ENCODE measurements around the gene RAD51B.
A peak's percentile ranks its signal among the peaks of the same experiment; 100 is the strongest.
"Not testable (repeated sequence)": the region's sequence is repeated elsewhere in the genome, so short reads cannot be mapped to it uniquely, and the experiment has no call there.

RAD51B gene

DNA sequence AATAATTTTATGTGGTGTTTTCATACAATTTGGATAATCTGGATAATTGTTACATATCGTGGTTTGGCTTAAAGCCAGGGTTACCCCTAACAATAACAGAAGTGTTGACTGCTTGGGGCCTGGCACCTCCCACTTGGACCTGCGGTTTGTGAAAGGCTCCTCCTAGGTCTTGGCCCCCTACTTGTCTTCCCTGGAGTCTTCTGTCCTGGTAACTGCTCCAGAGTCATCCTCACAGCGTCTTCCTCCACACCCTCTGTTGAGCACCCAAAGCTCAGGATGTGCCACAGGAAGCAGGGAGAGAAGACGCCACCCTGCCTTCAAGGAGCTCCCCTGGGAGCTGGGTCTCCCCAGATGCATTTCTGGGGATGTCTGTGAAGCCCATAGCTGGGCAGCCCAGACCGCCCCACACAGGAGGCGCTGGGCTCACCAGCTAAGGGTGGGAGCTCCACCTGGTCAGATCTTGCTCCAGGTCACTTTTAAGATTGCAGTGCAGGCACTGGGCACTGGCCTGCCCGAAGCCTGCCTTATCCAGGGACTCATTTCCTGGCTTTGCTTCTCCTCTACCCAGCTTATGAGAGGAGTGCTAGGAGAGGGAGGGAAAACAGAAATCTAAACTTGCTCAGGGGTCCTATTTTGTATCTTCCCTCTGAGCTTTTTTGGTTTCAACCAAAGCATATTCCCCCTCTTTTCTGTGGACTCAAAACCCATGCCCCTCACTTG, 875.1 kb downstream of the RAD51B start:
- DNase-seq (ENCODE audit: insufficient read length, low spot score) (no peak), FAIRE-seq (no peak)
- no peak for TF ChIP-seq SPI1 (IDR thresholded peaks at IDR 0.05; ENCODE audit: low read depth, low read length)
- TF ChIP-seq POU2F2 (IDR thresholded peaks at IDR 0.05; ENCODE audit: low read depth, low read length): no peak
- TF ChIP-seq POLR2AphosphoS5 (IDR thresholded peaks at IDR 0.05; ENCODE audit: low read depth, low read length): no peak
- TF ChIP-seq PAX5 (IDR thresholded peaks at IDR 0.05; ENCODE audit: insufficient read depth, low read length, severe bottlenecking): no peak
- no peak for TF ChIP-seq POLR2A (IDR thresholded peaks at IDR 0.05; ENCODE audit: low read depth, low read length)
- TF ChIP-seq TAF1 (IDR thresholded peaks at IDR 0.05; ENCODE audit: low read depth, low read length): no peak

- FAIRE-seq (peak; percentile 93), DNase-seq (ENCODE audit: insufficient read length, low spot score) (peak; percentile 71)
- TF ChIP-seq TAF1 (IDR thresholded peaks at IDR 0.05; ENCODE audit: low read depth, low read length): no peak
- no peak for TF ChIP-seq SPI1 (IDR thresholded peaks at IDR 0.05; ENCODE audit: low read depth, low read length)
- TF ChIP-seq POU2F2 (IDR thresholded peaks at IDR 0.05; ENCODE audit: low read depth, low read length): peak; percentile 77
- TF ChIP-seq PAX5 (IDR thresholded peaks at IDR 0.05; ENCODE audit: insufficient read depth, low read length, severe bottlenecking): peak; percentile 25
- no peak for TF ChIP-seq POLR2A (IDR thresholded peaks at IDR 0.05; ENCODE audit: low read depth, low read length)
These were observed 875.8 kb downstream of the RAD51B start for GRCh38 chr14:68695326-68695768.

GRCh38 chr14:68695856-68696255, 876.3 kb downstream of the RAD51B start:
- DNase-seq (ENCODE audit: insufficient read length, low spot score): no peak
- TF ChIP-seq TAF1 (IDR thresholded peaks at IDR 0.05; ENCODE audit: low read depth, low read length) (no peak), POU2F2 (IDR thresholded peaks at IDR 0.05; ENCODE audit: low read depth, low read length) (no peak), POLR2A (IDR thresholded peaks at IDR 0.05; ENCODE audit: low read depth, low read length) (no peak), PAX5 (IDR thresholded peaks at IDR 0.05; ENCODE audit: insufficient read depth, low read length, severe bottlenecking) (no peak), SPI1 (IDR thresholded peaks at IDR 0.05; ENCODE audit: low read depth, low read length) (no peak), POLR2AphosphoS5 (IDR thresholded peaks at IDR 0.05; ENCODE audit: low read depth, low read length) (no peak)
- no peak for FAIRE-seq

- no peak for FAIRE-seq
- no peak for DNase-seq (ENCODE audit: insufficient read length, low spot score)
These were observed 876.7 kb downstream of the RAD51B start for GRCh38 chr14:68696266-68696665.

DNA sequence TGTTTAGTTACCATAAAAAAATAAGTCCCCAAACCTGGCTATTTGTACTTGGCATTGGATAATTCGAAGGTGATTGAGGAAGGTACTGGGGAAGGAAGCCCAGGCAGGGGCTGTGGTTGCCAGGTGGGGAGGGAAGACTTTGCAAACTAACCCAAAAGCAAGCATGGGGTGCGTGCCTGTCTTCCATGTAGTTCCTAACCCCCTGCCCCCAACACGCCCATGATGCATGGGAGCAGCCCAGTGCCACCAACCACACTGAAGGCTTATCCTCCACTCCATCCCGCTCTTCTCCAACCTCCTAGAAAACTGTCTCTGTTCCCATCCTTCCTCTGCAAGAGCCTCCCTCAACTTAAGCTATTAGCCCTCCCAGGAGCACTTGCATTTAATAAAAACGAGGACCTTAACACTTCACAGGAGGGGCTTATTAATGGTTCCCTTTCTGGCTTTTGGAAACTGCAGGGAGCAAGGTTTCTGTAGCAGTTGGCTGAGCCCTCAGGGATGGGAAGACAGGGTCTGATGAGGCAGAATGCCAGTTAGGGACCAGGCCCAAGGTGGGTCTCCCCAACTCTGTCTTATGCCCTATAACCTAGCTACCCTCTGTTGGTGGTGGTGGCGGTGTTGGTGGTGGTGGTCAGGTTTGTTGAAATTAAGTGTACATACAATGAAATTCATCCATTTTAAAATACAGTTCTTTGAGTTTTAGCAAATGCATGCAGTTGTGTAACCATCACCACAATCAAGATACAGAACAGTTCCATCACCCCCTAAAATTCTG, 877.3 kb downstream of the RAD51B start:
- FAIRE-seq (no peak), DNase-seq (ENCODE audit: insufficient read length, low spot score) (no peak)
- TF ChIP-seq TAF1 (IDR thresholded peaks at IDR 0.05; ENCODE audit: low read depth, low read length) (no peak), SPI1 (IDR thresholded peaks at IDR 0.05; ENCODE audit: low read depth, low read length) (no peak), PAX5 (IDR thresholded peaks at IDR 0.05; ENCODE audit: insufficient read depth, low read length, severe bottlenecking) (no peak), POU2F2 (IDR thresholded peaks at IDR 0.05; ENCODE audit: low read depth, low read length) (no peak), POLR2A (IDR thresholded peaks at IDR 0.05; ENCODE audit: low read depth, low read length) (no peak), POLR2AphosphoS5 (IDR thresholded peaks at IDR 0.05; ENCODE audit: low read depth, low read length) (no peak)

More at GRCh38 chr14:68696266-68696665, 876.7 kb downstream of the RAD51B start:
- TF ChIP-seq PAX5 (IDR thresholded peaks at IDR 0.05; ENCODE audit: insufficient read depth, low read length, severe bottlenecking): no peak
- no peak for TF ChIP-seq POLR2A (IDR thresholded peaks at IDR 0.05; ENCODE audit: low read depth, low read length)
- TF ChIP-seq POLR2AphosphoS5 (IDR thresholded peaks at IDR 0.05; ENCODE audit: low read depth, low read length): no peak
- no peak for TF ChIP-seq TAF1 (IDR thresholded peaks at IDR 0.05; ENCODE audit: low read depth, low read length)
- no peak for TF ChIP-seq POU2F2 (IDR thresholded peaks at IDR 0.05; ENCODE audit: low read depth, low read length)
- TF ChIP-seq SPI1 (IDR thresholded peaks at IDR 0.05; ENCODE audit: low read depth, low read length): no peak

DNA sequence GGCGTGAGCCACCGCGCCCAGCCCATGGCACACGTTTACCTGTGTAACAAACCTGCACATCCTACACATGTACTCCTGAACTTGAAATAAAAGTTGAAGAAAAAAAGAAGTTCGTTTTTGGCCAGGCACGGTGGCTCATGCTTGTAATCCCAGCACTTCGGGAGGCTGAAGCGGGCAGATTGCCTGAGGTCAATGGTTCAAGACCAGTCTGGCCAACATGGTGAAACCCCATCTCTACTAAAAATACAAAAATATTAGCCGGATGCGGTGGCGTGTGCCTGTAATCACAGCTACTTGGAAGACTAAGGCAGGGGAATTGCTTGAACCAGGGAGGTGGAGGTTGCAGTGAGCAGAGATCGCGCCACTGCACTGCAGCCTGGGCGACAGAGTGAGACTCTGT, 879.2 kb downstream of the RAD51B start:
- not testable (repeated sequence) for FAIRE-seq; DNase-seq (ENCODE audit: insufficient read length, low spot score)

DNA sequence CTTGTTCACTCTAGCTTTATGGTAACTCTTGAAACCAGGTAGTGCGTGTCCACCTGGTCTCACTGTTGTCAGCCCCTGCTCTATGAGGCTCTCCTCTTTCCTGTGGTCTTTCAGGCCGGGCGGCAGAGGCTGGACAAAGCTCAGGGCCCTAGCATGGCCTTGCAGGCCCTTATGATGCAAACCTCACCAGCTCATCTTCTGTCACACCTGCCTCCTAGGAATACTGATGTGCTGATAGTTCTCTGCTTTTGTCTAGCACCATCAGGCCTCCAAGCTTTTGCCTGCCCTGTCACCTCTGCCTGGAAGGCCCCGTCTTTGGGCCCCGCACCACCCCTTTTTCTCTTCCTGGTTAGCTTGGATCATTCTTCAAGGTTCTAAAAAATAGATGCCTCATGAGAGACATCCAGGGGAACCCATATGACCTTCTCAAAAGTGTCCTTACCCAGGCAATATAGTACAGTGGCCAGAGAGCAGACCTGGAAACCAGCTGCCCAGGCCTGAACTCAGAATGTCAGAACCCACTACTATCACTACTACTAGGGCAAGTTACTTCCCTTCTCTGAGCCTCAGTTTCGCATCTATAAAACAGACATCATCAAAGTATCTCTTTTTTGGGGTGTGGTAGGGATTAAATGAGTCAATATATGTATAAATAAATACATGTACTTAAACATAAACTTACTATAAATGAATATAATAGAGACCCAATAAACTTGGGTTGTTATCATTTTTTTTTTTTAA, 881.6 kb downstream of the RAD51B start:
- TF ChIP-seq TAF1 (IDR thresholded peaks at IDR 0.05; ENCODE audit: low read depth, low read length) (no peak), POLR2A (IDR thresholded peaks at IDR 0.05; ENCODE audit: low read depth, low read length) (no peak), POU2F2 (IDR thresholded peaks at IDR 0.05; ENCODE audit: low read depth, low read length) (no peak), PAX5 (IDR thresholded peaks at IDR 0.05; ENCODE audit: insufficient read depth, low read length, severe bottlenecking) (no peak), POLR2AphosphoS5 (IDR thresholded peaks at IDR 0.05; ENCODE audit: low read depth, low read length) (no peak), SPI1 (IDR thresholded peaks at IDR 0.05; ENCODE audit: low read depth, low read length) (no peak)
- FAIRE-seq (no peak), DNase-seq (ENCODE audit: insufficient read length, low spot score) (no peak)

DNA sequence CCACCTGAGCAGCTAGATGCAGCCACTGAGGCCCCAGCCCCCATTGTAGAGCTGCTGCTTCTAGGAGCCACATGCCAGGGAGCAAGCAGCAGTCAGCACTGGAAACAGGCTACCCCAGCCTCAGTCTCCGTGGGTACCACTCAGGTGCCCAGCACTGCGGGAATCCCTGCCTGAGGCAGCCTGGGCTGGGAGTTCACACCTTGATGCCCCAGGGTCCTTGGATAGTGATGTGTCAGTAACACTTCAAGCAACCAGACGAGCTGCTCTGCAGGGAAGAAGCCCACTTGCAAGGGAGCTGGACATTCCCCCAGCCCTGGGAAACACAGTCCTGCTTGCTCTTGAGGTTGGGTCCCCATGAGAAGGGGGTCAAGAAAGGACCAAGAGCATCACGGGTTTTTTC, 882.6 kb downstream of the RAD51B start:
- no peak for DNase-seq (ENCODE audit: insufficient read length, low spot score)
- FAIRE-seq: no peak
- TF ChIP-seq TAF1 (IDR thresholded peaks at IDR 0.05; ENCODE audit: low read depth, low read length): no peak
- TF ChIP-seq POLR2A (IDR thresholded peaks at IDR 0.05; ENCODE audit: low read depth, low read length): no peak

DNA sequence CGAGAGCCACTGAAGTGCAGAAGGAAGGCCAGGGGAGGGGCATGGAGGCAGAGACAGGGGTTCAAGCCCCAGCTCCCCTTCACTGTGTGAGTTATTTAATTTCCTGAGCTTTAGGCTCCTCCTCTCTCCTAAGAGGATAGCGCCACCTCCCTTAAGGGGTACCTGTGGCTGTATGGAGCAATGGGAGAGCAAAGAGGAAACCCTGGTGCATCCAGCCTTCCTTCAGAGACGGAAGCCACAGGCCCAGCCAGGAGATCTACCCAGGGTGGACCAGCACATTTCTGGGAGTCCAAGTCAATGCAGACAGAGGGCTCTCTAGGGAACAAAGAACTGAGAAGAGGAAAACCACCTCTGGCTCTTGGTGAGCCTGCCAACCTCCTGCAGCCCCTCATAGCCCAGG, 883.0 kb downstream of the RAD51B start:
- no peak for FAIRE-seq
- no peak for DNase-seq (ENCODE audit: insufficient read length, low spot score)
- TF ChIP-seq POLR2A (IDR thresholded peaks at IDR 0.05; ENCODE audit: low read depth, low read length): no peak
- no peak for TF ChIP-seq POLR2AphosphoS5 (IDR thresholded peaks at IDR 0.05; ENCODE audit: low read depth, low read length)
- no peak for TF ChIP-seq SPI1 (IDR thresholded peaks at IDR 0.05; ENCODE audit: low read depth, low read length)
- TF ChIP-seq PAX5 (IDR thresholded peaks at IDR 0.05; ENCODE audit: insufficient read depth, low read length, severe bottlenecking): no peak
- no peak for TF ChIP-seq POU2F2 (IDR thresholded peaks at IDR 0.05; ENCODE audit: low read depth, low read length)
- TF ChIP-seq TAF1 (IDR thresholded peaks at IDR 0.05; ENCODE audit: low read depth, low read length): no peak

Data from GM12891 (cell line).